Putamen (tissue), 1 donor: Measurements from ENCODE around the gene ACAD9.
"Not testable (repeated sequence)": the region's sequence is repeated elsewhere in the genome, so short reads cannot be mapped to it uniquely, and the experiment has no call there.

Source experiments
- DNase-seq: peaks from one replicate; pipeline ENCODE4 v3.0.0-alpha.2; 2016; ENCODE audit warnings: low spot score

ACAD9 gene

GRCh38 chr3:128879125-128879969, at the start of gene ACAD9:
TSS of gene ACAD9 (plus strand) at chr3:128879620. CDS start at chr3:128879692, 72 bp downstream.
- peak; percentile 98 for DNase-seq

GRCh38 chr3:128829925-128830625, 49.3 kb upstream of the ACAD9 start:
- not testable (repeated sequence) for DNase-seq

GRCh38 chr3:128830762-128831161, 48.7 kb upstream of the ACAD9 start:
- DNase-seq, result not testable (repeated sequence)

GRCh38 chr3:128832979-128833378, 46.4 kb upstream of the ACAD9 start:
- not testable (repeated sequence) for DNase-seq

GRCh38 chr3:128835096-128835495, 44.3 kb upstream of the ACAD9 start:
- no peak for DNase-seq

- peak; percentile 48 for DNase-seq
Observed at GRCh38 chr3:128841926-128842920, 37.2 kb upstream of the ACAD9 start.

GRCh38 chr3:128844502-128844901, 34.9 kb upstream of the ACAD9 start:
- no peak for DNase-seq

- DNase-seq, result no peak
Observed at GRCh38 chr3:128845119-128845777, 34.2 kb upstream of the ACAD9 start.

GRCh38 chr3:128845778-128846485, 33.5 kb upstream of the ACAD9 start:
- peak; percentile 73 for DNase-seq

GRCh38 chr3:128846486-128846891, 32.9 kb upstream of the ACAD9 start:
- no peak for DNase-seq

GRCh38 chr3:128847666-128848370, 31.6 kb upstream of the ACAD9 start:
- no peak for DNase-seq

GRCh38 chr3:128848936-128849335, 30.5 kb upstream of the ACAD9 start:
- DNase-seq, result no peak

- DNase-seq, result no peak
Observed at GRCh38 chr3:128849911-128850455, 29.4 kb upstream of the ACAD9 start.

GRCh38 chr3:128850544-128850943, 28.9 kb upstream of the ACAD9 start:
- DNase-seq, result no peak

- DNase-seq, result no peak
Observed at GRCh38 chr3:128851601-128852000, 27.8 kb upstream of the ACAD9 start.

GRCh38 chr3:128853826-128854225, 25.6 kb upstream of the ACAD9 start:
- DNase-seq, result no peak

GRCh38 chr3:128854475-128854874, 24.9 kb upstream of the ACAD9 start:
- DNase-seq, result no peak

- DNase-seq, result no peak
Observed at GRCh38 chr3:128855569-128855968, 23.9 kb upstream of the ACAD9 start.

- no peak for DNase-seq
Observed at GRCh38 chr3:128858167-128858566, 21.3 kb upstream of the ACAD9 start.

GRCh38 chr3:128859630-128860029, 19.8 kb upstream of the ACAD9 start:
- no peak for DNase-seq
